Mucosa of rectum (tissue), 2 donors: ENCODE data around the gene AP1S1.
"Not testable (repeated sequence)": the region's sequence is repeated elsewhere in the genome, so short reads cannot be mapped to it uniquely, and the experiment has no call there.

Experiments
- H3K27ac ChIP-seq, 2 donors: one replicate each; pipeline ENCODE4 v1.7.0; 2013; ENCODE audit warnings: inconsistent platforms in 2 of 2, low read depth in 2 of 2, low read length in 2 of 2
- H3K27me3 ChIP-seq, 2 donors: one replicate each; pipeline ENCODE4 v1.7.0; 2013; ENCODE audit warnings: low read length in 2 of 2; ENCODE audit not compliant: control insufficient read depth in 2 of 2, insufficient read depth in 2 of 2
- H3K36me3 ChIP-seq, 2 donors: one replicate each; pipeline ENCODE4 v1.7.0; 2013; ENCODE audit warnings: low read length in 2 of 2; ENCODE audit not compliant: control insufficient read depth in 2 of 2, insufficient read depth in 2 of 2
- H3K4me1 ChIP-seq, 2 donors: one replicate each; pipeline ENCODE4 v1.7.0; 2013; ENCODE audit warnings: low read length in 2 of 2, mild to moderate bottlenecking in 1 of 2; ENCODE audit not compliant: control insufficient read depth in 2 of 2, insufficient read depth in 2 of 2
- H3K4me3 ChIP-seq, 2 donors: one replicate each; pipeline ENCODE4 v1.7.0; 2013; ENCODE audit warnings: low read length in 2 of 2
- H3K9ac ChIP-seq, 2 donors: one replicate each; pipeline ENCODE4 v1.7.0; 2013; ENCODE audit warnings: low read length in 2 of 2, low read depth in 1 of 2, mild to moderate bottlenecking in 1 of 2
- H3K9me3 ChIP-seq, 2 donors: one replicate each; pipeline ENCODE4 v1.7.0; 2013; ENCODE audit warnings: low read length in 2 of 2; ENCODE audit not compliant: control insufficient read depth in 2 of 2
- donor health status: healthy.
- donor health status: Normal muscosa, but diverticular disease.

Gene AP1S1

GRCh38 chr7:101113836-101114235 is 40.4 kb upstream of the AP1S1 start:
- Histone ChIP-seq H3K27ac (no peak overlapping the region), H3K4me3 (no peak overlapping the region)

GRCh38 chr7:101114492-101114891 is 39.8 kb upstream of the AP1S1 start:
- Histone ChIP-seq H3K9ac (no peak overlapping the region), H3K4me1 (no peaks in the 10 kb centered on the region), H3K9me3 (no peaks in the 10 kb centered on the region), H3K4me3 (no peak overlapping the region), H3K36me3 (no peaks in the 10 kb centered on the region), H3K27me3 (no peaks in the 10 kb centered on the region), H3K27ac (no peak overlapping the region)

More at GRCh38 chr7:101113836-101114235, 40.4 kb upstream of the AP1S1 start:
- Histone ChIP-seq H3K9me3 (no peaks in the 10 kb centered on the region), H3K27me3 (no peaks in the 10 kb centered on the region), H3K36me3 (no peaks in the 10 kb centered on the region), H3K9ac (no peak overlapping the region), H3K4me1 (no peaks in the 10 kb centered on the region)

- Histone ChIP-seq H3K27ac (no peak overlapping the region), H3K27me3 (no peaks in the 10 kb centered on the region), H3K9ac (no peak overlapping the region), H3K9me3 (no peaks in the 10 kb centered on the region), H3K4me1 (no peaks in the 10 kb centered on the region), H3K36me3 (no peaks in the 10 kb centered on the region), H3K4me3 (no peak overlapping the region)
Measured at GRCh38 chr7:101115215-101115614, 39.1 kb upstream of the AP1S1 start.

- H3K27me3 ChIP-seq = no peaks in the 10 kb centered on the region
- no peaks in the 10 kb centered on the region for H3K9me3 ChIP-seq
- H3K36me3 ChIP-seq = no peaks in the 10 kb centered on the region
- H3K4me1 ChIP-seq = no peaks in the 10 kb centered on the region
- no peak overlapping the region for H3K4me3 ChIP-seq
- no peak overlapping the region for H3K9ac ChIP-seq
- no peak overlapping the region for H3K27ac ChIP-seq
Measured at GRCh38 chr7:101116898-101117297, 37.4 kb upstream of the AP1S1 start.

GRCh38 chr7:101118856-101119255 is 35.4 kb upstream of the AP1S1 start:
- Histone ChIP-seq H3K27ac (no peak overlapping the region), H3K27me3 (peaks cover 0 to 3% of the 10 kb centered on the region in 2 donors), H3K9ac (no peak overlapping the region), H3K9me3 (no peaks in the 10 kb centered on the region), H3K4me1 (peaks cover 0 to 6% of the 10 kb centered on the region in 2 donors), H3K36me3 (no peaks in the 10 kb centered on the region), H3K4me3 (no peak overlapping the region)

- no peak overlapping the region for H3K4me3 ChIP-seq
- peaks cover under 1 to 9% of the 10 kb centered on the region in 2 donors for H3K4me1 ChIP-seq
- H3K36me3 ChIP-seq = no peaks in the 10 kb centered on the region
- H3K27ac ChIP-seq = no peak overlapping the region
- H3K9me3 ChIP-seq = no peaks in the 10 kb centered on the region
- H3K27me3 ChIP-seq = peaks cover 0 to 3% of the 10 kb centered on the region in 2 donors
- H3K9ac ChIP-seq = no peak overlapping the region
Measured at GRCh38 chr7:101119876-101120275, 34.4 kb upstream of the AP1S1 start.

GRCh38 chr7:101120315-101120714 is 34.0 kb upstream of the AP1S1 start:
- no peaks in the 10 kb centered on the region for H3K36me3 ChIP-seq
- H3K27me3 ChIP-seq = peaks cover 0 to 3% of the 10 kb centered on the region in 2 donors
- peaks cover 2 to 9% of the 10 kb centered on the region in 2 donors for H3K4me1 ChIP-seq
- H3K9ac ChIP-seq = no peak overlapping the region
- H3K27ac ChIP-seq = no peak overlapping the region
- no peaks in the 10 kb centered on the region for H3K9me3 ChIP-seq
- no peak overlapping the region for H3K4me3 ChIP-seq

GRCh38 chr7:101121631-101121990 is 32.7 kb upstream of the AP1S1 start:
- H3K4me1 ChIP-seq = peaks cover 8 to 15% of the 10 kb centered on the region in 2 donors
- H3K36me3 ChIP-seq, H3K27me3 ChIP-seq, H3K4me3 ChIP-seq, H3K9me3 ChIP-seq: not testable (repeated sequence)
- peak overlapping the region; percentile 52 to 77 for H3K27ac ChIP-seq
- H3K9ac ChIP-seq = peak overlapping the region in 1 of 2 donors; percentile 44

GRCh38 chr7:101121991-101122932 is 32.0 kb upstream of the AP1S1 start:
- peak overlapping the region; percentile 47 to 69 for H3K4me3 ChIP-seq
- H3K36me3 ChIP-seq = no peaks in the 10 kb centered on the region
- H3K9ac ChIP-seq = peak overlapping the region; percentile 44 to 49
- H3K4me1 ChIP-seq = peaks cover 8 to 17% of the 10 kb centered on the region in 2 donors
- H3K27me3 ChIP-seq = peaks cover 0 to 3% of the 10 kb centered on the region in 2 donors
- H3K9me3 ChIP-seq = no peaks in the 10 kb centered on the region
- H3K27ac ChIP-seq = peak overlapping the region; percentile 52 to 77

- H3K27me3 ChIP-seq = peaks cover 0 to 3% of the 10 kb centered on the region in 2 donors
- no peaks in the 10 kb centered on the region for H3K36me3 ChIP-seq
- no peak overlapping the region for H3K4me3 ChIP-seq
- no peak overlapping the region for H3K9ac ChIP-seq
- no peaks in the 10 kb centered on the region for H3K9me3 ChIP-seq
- peaks cover 8 to 17% of the 10 kb centered on the region in 2 donors for H3K4me1 ChIP-seq
- peak overlapping the region; percentile 52 to 77 for H3K27ac ChIP-seq
Measured at GRCh38 chr7:101122933-101123702, 31.2 kb upstream of the AP1S1 start.
